B cell (primary cell): ENCODE data around the gene ROR2.

ENCODE experiments used
- EZH2 ChIP-seq: IDR thresholded peaks from 2 replicates; pipeline ENCODE4 v1.6.1; 2012; ENCODE audit warnings: borderline replicate concordance, low read depth, mild to moderate bottlenecking, moderate library complexity, low read length; ENCODE audit not compliant: insufficient read depth, poor library complexity, severe bottlenecking
- TF ChIP-seq, protein P1 (sequence below): fragments of 200-600 bp; IDR thresholded peaks from one replicate; pipeline ENCODE4 v1.8.0; 2022; ENCODE audit warnings: antibody characterized with exemption, mild to moderate bottlenecking

DNA sequence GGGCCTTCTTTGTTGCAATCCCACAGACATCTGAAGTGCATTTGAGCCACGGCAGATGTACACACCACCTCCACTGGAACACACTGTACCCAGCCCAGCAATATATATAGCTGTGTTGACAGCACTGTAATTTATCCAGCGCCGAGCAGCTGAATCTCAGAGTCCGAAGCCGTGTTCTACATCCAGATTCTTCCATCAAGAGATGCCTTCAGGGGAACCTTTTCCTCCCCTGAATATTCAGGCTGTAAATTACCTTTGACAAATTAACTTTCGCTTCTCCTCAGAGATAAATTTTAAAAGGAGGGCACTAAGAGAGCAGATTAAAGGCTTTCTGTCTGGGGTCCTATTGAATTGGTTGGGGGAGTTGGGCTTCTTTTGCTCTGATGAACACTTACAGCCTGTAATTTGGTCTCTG lies 76.4 kb downstream of the ROR2 start:
- TF ChIP-seq, protein P1, sequence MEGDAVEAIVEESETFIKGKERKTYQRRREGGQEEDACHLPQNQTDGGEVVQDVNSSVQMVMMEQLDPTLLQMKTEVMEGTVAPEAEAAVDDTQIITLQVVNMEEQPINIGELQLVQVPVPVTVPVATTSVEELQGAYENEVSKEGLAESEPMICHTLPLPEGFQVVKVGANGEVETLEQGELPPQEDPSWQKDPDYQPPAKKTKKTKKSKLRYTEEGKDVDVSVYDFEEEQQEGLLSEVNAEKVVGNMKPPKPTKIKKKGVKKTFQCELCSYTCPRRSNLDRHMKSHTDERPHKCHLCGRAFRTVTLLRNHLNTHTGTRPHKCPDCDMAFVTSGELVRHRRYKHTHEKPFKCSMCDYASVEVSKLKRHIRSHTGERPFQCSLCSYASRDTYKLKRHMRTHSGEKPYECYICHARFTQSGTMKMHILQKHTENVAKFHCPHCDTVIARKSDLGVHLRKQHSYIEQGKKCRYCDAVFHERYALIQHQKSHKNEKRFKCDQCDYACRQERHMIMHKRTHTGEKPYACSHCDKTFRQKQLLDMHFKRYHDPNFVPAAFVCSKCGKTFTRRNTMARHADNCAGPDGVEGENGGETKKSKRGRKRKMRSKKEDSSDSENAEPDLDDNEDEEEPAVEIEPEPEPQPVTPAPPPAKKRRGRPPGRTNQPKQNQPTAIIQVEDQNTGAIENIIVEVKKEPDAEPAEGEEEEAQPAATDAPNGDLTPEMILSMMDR = no peak
- no peak for TF ChIP-seq EZH2
